VCaP (cell line): ENCODE measurements around the gene NGB.
"Not testable (repeated sequence)": the region's sequence is repeated elsewhere in the genome, so short reads cannot be mapped to it uniquely, and the experiment has no call there.

ENCODE experiments used
- H3K27ac ChIP-seq: fragments of 450-650 bp; 2 replicates; pipeline ENCODE4 v1.5.1; 2017
- CTCF ChIP-seq: fragments of 450-650 bp; conservative IDR thresholded peaks from 2 replicates; pipeline ENCODE4 v1.5.1; 2017; ENCODE audit warnings: mild to moderate bottlenecking, moderate library complexity

NGB gene

DNA sequence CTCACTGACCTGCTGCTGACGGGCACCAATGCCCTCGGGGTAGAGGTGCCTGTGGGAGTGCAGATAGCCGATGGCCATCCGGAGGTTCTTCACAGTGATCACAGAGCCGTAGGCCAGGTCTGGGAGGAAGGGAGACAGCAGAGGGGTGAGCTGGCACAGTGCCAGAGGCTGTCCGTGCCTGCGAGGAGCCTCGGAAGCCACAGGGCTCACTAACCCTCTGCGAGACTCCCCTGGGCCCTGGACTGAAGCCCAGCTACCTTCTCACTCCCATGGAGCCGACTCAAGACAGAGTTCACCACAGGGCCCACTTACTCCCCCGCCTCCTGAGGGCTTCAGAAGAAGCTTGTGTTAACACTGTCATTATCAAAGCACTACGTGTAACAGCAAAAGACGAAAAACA, 25.1 kb upstream of the NGB start:
- H3K27ac ChIP-seq, result no peak overlapping the region

GRCh38 chr14:77290705-77291104, 19.7 kb upstream of the NGB start:
- TF ChIP-seq CTCF, result no peak
- no peak overlapping the region for H3K27ac ChIP-seq

More for the DNA sequence above, 25.1 kb upstream of the NGB start:
- TF ChIP-seq CTCF, result no peak

DNA sequence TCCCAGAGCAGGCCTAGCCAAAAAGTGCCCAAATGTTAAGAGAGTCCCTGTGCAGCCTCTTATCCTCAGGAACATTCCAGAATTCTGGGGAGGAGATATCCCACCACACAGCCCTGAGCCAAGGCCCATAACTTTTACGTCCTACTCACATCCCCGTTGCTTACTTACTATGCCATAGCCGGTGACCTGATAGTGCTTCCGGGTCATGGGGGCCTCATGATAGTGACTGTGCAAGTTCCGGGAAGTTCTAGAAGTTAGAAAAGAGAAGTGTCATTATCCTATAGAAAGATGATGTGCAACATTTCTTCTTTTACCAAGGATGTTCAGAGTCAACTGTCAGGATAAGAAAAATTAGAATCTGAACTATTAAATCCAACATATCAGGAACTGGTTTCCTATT, 15.6 kb upstream of the NGB start:
- TF ChIP-seq CTCF, result no peak

DNA sequence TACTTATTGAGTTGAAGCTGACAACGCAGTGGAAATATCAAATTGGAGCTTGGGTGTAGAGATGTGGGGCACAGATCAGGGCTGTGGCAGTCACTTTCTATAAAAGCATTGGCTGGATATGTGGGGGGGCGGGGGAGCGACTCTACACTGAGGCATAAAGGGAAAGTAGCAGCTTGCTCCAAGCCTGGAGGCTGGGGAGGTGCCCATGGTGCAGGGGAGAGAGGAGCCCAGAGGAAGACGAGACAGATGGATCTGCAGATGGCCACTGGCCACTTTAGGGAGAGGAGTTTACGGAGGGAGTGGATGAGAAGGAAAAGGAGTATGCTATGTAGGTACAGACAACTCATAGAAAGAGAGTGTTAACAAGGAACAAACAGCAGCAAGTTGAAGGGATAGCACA, 13.5 kb upstream of the NGB start:
- H3K27ac ChIP-seq, result no peak overlapping the region
- no peak for TF ChIP-seq CTCF

More for the DNA sequence above, 15.6 kb upstream of the NGB start:
- no peak overlapping the region for H3K27ac ChIP-seq

GRCh38 chr14:77284066-77284465, 13.1 kb upstream of the NGB start:
- TF ChIP-seq CTCF, result no peak
- no peak overlapping the region for H3K27ac ChIP-seq

DNA sequence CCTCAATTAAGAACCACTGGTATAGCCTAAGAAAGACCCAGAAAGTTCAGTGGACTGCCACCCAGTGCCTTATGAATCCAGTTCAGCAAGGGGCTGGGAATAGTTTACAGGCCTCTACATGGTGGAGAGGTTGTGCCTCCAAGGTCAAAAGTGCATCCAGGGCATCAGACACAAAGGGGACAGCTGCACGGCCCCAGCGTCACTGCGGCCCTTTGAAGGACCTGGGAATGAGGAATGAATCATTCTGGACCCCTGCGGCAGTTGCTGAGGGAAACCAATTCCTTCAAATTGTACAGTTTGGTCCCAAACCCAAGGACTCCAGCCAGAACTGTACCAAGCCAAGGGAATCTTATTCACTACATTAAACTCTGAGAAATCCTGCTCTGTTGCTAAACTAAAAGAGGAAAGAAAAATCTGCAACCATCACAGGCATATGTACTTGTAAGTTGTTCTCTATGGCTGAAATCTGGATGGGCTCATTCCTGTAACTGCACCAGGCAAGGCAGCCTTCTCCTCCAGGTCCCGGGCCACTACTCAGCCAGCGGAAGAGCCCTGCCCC, 10.9 kb upstream of the NGB start:
- H3K27ac ChIP-seq, result no peak overlapping the region
- TF ChIP-seq CTCF, result no peak

DNA sequence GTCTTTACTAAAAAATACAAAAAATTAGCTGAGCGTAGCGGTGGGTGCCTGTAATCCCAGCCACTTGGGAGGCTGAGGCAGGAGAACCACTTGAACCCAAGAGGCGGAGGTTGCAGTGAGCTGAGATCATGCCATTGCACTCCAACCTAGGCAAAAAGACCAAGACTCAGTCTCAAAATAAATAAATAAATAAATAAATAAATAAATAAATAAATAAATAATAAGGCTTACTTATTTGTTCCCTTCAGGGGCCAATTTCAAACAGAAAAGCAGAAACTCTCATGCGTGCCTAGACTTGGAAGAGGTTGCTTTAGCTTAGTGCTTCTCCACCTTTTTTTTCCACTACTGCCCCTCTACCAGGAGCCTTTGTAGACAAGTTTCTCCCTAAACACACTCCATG, 9.9 kb upstream of the NGB start:
- H3K27ac ChIP-seq, result not testable (repeated sequence)

DNA sequence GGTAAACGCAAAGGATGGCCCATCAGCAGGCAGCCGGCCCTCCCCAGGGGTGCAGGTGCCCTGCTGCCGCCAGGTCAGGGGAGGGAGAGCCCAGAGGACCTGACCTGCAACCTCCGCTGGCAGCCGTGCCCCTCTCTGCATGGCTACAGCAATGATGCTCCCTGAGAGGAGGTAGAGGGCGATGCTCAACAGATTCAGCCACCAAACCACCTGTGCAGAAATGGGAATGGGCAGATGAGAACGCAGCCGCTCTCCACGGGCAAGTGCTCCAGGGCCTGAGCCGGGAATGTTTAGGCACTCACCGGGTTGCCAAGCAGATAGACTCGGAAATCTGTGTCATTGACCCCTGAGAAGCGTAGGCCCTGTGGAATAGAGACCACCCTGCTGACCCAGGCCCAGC, 8.7 kb upstream of the NGB start:
- H3K27ac ChIP-seq, result no peak overlapping the region
- no peak for TF ChIP-seq CTCF
